Body of pancreas (tissue), 4 donors: ENCODE results near the gene CCDC149.

Source experiments
- POLR2A ChIP-seq, 3 donors: fragments of 450-650 bp; IDR thresholded peaks; one replicate each; pipeline ENCODE4 v1.6.1; 2016; ENCODE audit warnings: antibody characterized with exemption in 3 of 3, mild to moderate bottlenecking in 2 of 3
- TF ChIP-seq, protein P1 (sequence below), 7 experiments: fragments of 450-650 bp in 4 of 7; fragments of 200-600 bp in 3 of 7; sonication (generic) in 3 of 7; IDR thresholded peaks; one replicate each; pipeline ENCODE4 v1.5.1; 2016 to 2019; ENCODE audit warnings: antibody characterized with exemption in 7 of 7

DNA sequence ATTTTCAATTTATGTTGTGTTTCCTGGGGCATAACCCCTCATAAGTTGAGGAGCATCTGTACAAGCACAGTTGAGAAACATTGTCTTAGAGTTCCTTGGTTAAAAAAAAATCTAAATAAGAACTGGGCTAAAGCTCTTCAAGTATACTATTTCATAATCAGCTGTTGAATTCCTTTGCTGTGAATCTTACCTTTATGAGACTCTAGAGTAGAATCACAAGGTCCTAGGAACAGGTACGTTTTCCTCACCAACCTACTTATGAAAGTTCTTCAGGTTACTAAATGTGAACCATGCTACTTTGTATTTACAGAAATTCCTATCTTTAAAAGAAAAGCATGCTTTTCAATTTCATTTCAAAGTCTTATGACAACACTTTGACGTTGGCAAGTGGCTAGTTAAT lies 138.4 kb downstream of the CCDC149 start:
- TF ChIP-seq, protein P1, sequence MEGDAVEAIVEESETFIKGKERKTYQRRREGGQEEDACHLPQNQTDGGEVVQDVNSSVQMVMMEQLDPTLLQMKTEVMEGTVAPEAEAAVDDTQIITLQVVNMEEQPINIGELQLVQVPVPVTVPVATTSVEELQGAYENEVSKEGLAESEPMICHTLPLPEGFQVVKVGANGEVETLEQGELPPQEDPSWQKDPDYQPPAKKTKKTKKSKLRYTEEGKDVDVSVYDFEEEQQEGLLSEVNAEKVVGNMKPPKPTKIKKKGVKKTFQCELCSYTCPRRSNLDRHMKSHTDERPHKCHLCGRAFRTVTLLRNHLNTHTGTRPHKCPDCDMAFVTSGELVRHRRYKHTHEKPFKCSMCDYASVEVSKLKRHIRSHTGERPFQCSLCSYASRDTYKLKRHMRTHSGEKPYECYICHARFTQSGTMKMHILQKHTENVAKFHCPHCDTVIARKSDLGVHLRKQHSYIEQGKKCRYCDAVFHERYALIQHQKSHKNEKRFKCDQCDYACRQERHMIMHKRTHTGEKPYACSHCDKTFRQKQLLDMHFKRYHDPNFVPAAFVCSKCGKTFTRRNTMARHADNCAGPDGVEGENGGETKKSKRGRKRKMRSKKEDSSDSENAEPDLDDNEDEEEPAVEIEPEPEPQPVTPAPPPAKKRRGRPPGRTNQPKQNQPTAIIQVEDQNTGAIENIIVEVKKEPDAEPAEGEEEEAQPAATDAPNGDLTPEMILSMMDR (IDR thresholded peaks at IDR 0.05) = no peak
- no peak for TF ChIP-seq POLR2A (IDR thresholded peaks at IDR 0.05)
